Neural progenitor cell (in vitro differentiated cells): ENCODE measurements around the gene WFDC2. TPM values are rescaled to one million over a fixed set of nuclear protein-coding genes. Genes with fewer than 3 reads are reported as not detected.

Source experiments
- DNase-seq: peaks from one replicate; pipeline ENCODE4 v3.0.0-alpha.2; 2016; ENCODE audit warnings: low spot score
- H2AFZ ChIP-seq: fragments of 200-600 bp; sonication (generic); replicated peaks from 2 replicates; pipeline ENCODE4 v1.6.1; 2016; ENCODE audit warnings: antibody characterized with exemption
- H3F3A ChIP-seq: fragments of 200-600 bp; sonication (generic); 2 replicates; pipeline ENCODE4 v1.6.1; 2016; ENCODE audit warnings: antibody characterized with exemption, low read depth
- H3K27ac ChIP-seq: fragments of 200-600 bp; sonication (generic); 2 replicates; pipeline ENCODE4 v1.5.1; 2016; ENCODE audit warnings: mild to moderate bottlenecking
- H3K27me3 ChIP-seq: fragments of 200-600 bp; sonication (generic); 2 replicates; pipeline ENCODE4 v1.6.1; 2016; ENCODE audit warnings: mild to moderate bottlenecking, moderate library complexity
- H3K36me3 ChIP-seq: fragments of 200-600 bp; sonication (generic); 2 replicates; pipeline ENCODE4 v1.5.1; 2016
- H3K4me1 ChIP-seq: fragments of 200-600 bp; sonication (generic); 2 replicates; pipeline ENCODE4 v1.6.1; 2016; ENCODE audit warnings: mixed run types
- H3K4me2 ChIP-seq: fragments of 200-600 bp; sonication (generic); 2 replicates; pipeline ENCODE4 v1.6.1; 2016
- H3K4me3 ChIP-seq: fragments of 200-600 bp; sonication (generic); 2 replicates; pipeline ENCODE4 v1.5.1; 2016
- H3K79me2 ChIP-seq: fragments of 200-600 bp; sonication (generic); 2 replicates; pipeline ENCODE4 v1.6.1; 2016; ENCODE audit warnings: low read depth
- H3K9ac ChIP-seq: fragments of 200-600 bp; sonication (generic); 2 replicates; pipeline ENCODE4 v1.6.1; 2016
- H3K9me3 ChIP-seq: fragments of 200-600 bp; sonication (generic); 2 replicates; pipeline ENCODE4 v1.5.1; 2016; ENCODE audit warnings: low read depth
- H4K20me1 ChIP-seq: fragments of 200-600 bp; sonication (generic); 2 replicates; pipeline ENCODE4 v1.6.1; 2016; ENCODE audit warnings: low read depth
- H3K27ac Mint-ChIP-seq: 3 replicates; pipeline ENCODE4 v1.8.0; 2021; ENCODE audit warnings: mixed read lengths
- H3K27me3 Mint-ChIP-seq: 2 replicates; pipeline ENCODE4 v1.8.0; 2022; ENCODE audit warnings: low read depth, mild to moderate bottlenecking, inconsistent platforms, moderate library complexity, mixed read lengths; ENCODE audit not compliant: insufficient read depth
- H3K36me3 Mint-ChIP-seq: 3 replicates; pipeline ENCODE4 v1.8.0; 2021; ENCODE audit warnings: mixed read lengths
- H3K4me1 Mint-ChIP-seq: 3 replicates; pipeline ENCODE4 v1.8.0; 2021; ENCODE audit warnings: mixed read lengths
- H3K4me3 Mint-ChIP-seq: 3 replicates; pipeline ENCODE4 v1.8.0; 2021; ENCODE audit warnings: mild to moderate bottlenecking, moderate library complexity, mixed read lengths
- H3K9me3 Mint-ChIP-seq: 3 replicates; pipeline ENCODE4 v1.8.0; 2020; ENCODE audit warnings: mixed read lengths
- CTCF ChIP-seq: fragments of 200-600 bp; sonication (generic); IDR thresholded peaks from 2 replicates; pipeline ENCODE4 v1.5.1; 2017; ENCODE audit warnings: antibody characterized with exemption, mild to moderate bottlenecking
- EZH2 ChIP-seq: fragments of 200-600 bp; sonication (generic); IDR thresholded peaks from 2 replicates; pipeline ENCODE4 v1.6.1; 2017; ENCODE audit warnings: antibody characterized with exemption, mild to moderate bottlenecking, moderate library complexity
- EZH2phosphoT487 ChIP-seq: fragments of 200-600 bp; sonication (generic); IDR thresholded peaks from 2 replicates; pipeline ENCODE4 v1.6.1; 2017; ENCODE audit warnings: antibody characterized with exemption
- microRNA-seq: library from miRNA; unstranded; fragments of <30 nt; microRNA quantifications from one replicate; pipeline ENCODE4, GENCODE V29; 2016
- small RNA-seq: library from RNA; depleted of rRNA; stranded (forward); fragments of <200 nt; gene quantifications from one replicate; pipeline ENCODE3, GENCODE V24; 2015
- total RNA-seq: library from RNA; depleted of rRNA; stranded (reverse); fragments of >200 nt; gene quantifications from 2 replicates; pipeline ENCODE4 v1.2.3, GENCODE V29; 2015; ENCODE audit warnings: low replicate concordance

Gene WFDC2
- total RNA-seq, 1 donor from 2014 or later: 2.7 TPM

GRCh38 chr20:45523821-45524220, 54.3 kb downstream of the WFDC2 start:
- Mint-ChIP-seq H3K4me1 (no peaks in the 10 kb centered on the region), H3K36me3 (no peaks in the 10 kb centered on the region), H3K27me3 (peaks cover 4% of the 10 kb centered on the region), H3K9me3 (no peaks in the 10 kb centered on the region), H3K27ac (no peak overlapping the region), H3K4me3 (no peak overlapping the region)
- Histone ChIP-seq H3K4me2 (no peak overlapping the region), H3K79me2 (no peaks in the 10 kb centered on the region), H3K27me3 (peaks cover 15% of the 10 kb centered on the region), H2AFZ (no peak overlapping the region), H3K36me3 (no peaks in the 10 kb centered on the region), H3K4me1 (no peaks in the 10 kb centered on the region), H3F3A (no peaks in the 10 kb centered on the region), H3K4me3 (no peak overlapping the region), H3K9ac (no peak overlapping the region), H3K27ac (no peak overlapping the region), H3K9me3 (no peaks in the 10 kb centered on the region), H4K20me1 (no peaks in the 10 kb centered on the region)
- no peak for DNase-seq
- TF ChIP-seq EZH2 (no peak), EZH2phosphoT487 (no peak), CTCF (no peak)

GRCh38 chr20:45527294-45527693, 57.7 kb downstream of the WFDC2 start:
- no peaks in the 10 kb centered on the region for H3K9me3 ChIP-seq
- H3K79me2 ChIP-seq: no peaks in the 10 kb centered on the region
- H3F3A ChIP-seq: no peaks in the 10 kb centered on the region
- no peak overlapping the region for H3K4me2 ChIP-seq
- DNase-seq: no peak
- Mint-ChIP-seq H3K27me3 (peaks cover 7% of the 10 kb centered on the region), H3K4me3 (no peak overlapping the region), H3K4me1 (no peaks in the 10 kb centered on the region), H3K9me3 (no peaks in the 10 kb centered on the region), H3K27ac (no peak overlapping the region), H3K36me3 (no peaks in the 10 kb centered on the region)
- H3K4me3 ChIP-seq: no peak overlapping the region
- no peak overlapping the region for H3K27ac ChIP-seq
- TF ChIP-seq EZH2 (no peak), CTCF (no peak), EZH2phosphoT487 (no peak)
- H3K4me1 ChIP-seq: no peaks in the 10 kb centered on the region
- H2AFZ ChIP-seq: no peak overlapping the region
- no peaks in the 10 kb centered on the region for H4K20me1 ChIP-seq
- no peak overlapping the region for H3K9ac ChIP-seq
- no peaks in the 10 kb centered on the region for H3K36me3 ChIP-seq
- H3K27me3 ChIP-seq: peaks cover 15% of the 10 kb centered on the region

Small RNA genes within 50 kb of the gene (microRNA-seq; reads per million reads assigned to microRNA genes)
- not detected for gene MIR6812

Small RNA genes within 50 kb of the gene (small RNA-seq; reads per million reads assigned to genes)
- gene MIR6812: not detected

Other genes starting within 250 kb of the WFDC2 start
- gene SEMG2, start 248.4 kb upstream of the WFDC2 start, total RNA-seq: not detected in 2 replicates
- not detected in 2 replicates for gene SLPI, start 215.2 kb upstream of the WFDC2 start, total RNA-seq
- gene RBPJL, start 162.9 kb upstream of the WFDC2 start, total RNA-seq: not detected in 2 replicates
- gene MATN4, start 161.5 kb upstream of the WFDC2 start, total RNA-seq: 0.06 TPM in 1 of 2 replicates, not detected in the other
- gene SDC4, start 121.3 kb upstream of the WFDC2 start, total RNA-seq: 19.3 and 27.6 TPM in 2 replicates
- gene SYS1, start 106.6 kb upstream of the WFDC2 start, total RNA-seq: 10.5 and 21.5 TPM in 2 replicates
- 0.06 TPM in 1 of 2 replicates, not detected in the other for gene TP53TG5, start 91.4 kb upstream of the WFDC2 start, total RNA-seq
- 10.2 and 15.1 TPM in 2 replicates for gene DBNDD2, start 61.5 kb upstream of the WFDC2 start, total RNA-seq
- gene PIGT, start 53.6 kb upstream of the WFDC2 start, total RNA-seq: 24.5 and 57.3 TPM in 2 replicates
- gene SPINT3, start 45.9 kb downstream of the WFDC2 start, total RNA-seq: not detected in 2 replicates
- not detected in 2 replicates for gene WFDC6, start 69.7 kb downstream of the WFDC2 start, total RNA-seq
- not detected in 2 replicates for gene EPPIN, start 77.6 kb downstream of the WFDC2 start, total RNA-seq
- gene WFDC8, start 109.5 kb downstream of the WFDC2 start, total RNA-seq: not detected in 2 replicates
- not detected in 2 replicates for gene WFDC10A, start 160.0 kb downstream of the WFDC2 start, total RNA-seq
- not detected in 2 replicates for gene WFDC9, start 161.5 kb downstream of the WFDC2 start, total RNA-seq
- not detected in 2 replicates for gene WFDC11, start 200.5 kb downstream of the WFDC2 start, total RNA-seq
- not detected in 2 replicates for gene WFDC13, start 232.3 kb downstream of the WFDC2 start, total RNA-seq
- gene WFDC10B, start 235.3 kb downstream of the WFDC2 start, total RNA-seq: not detected in 2 replicates